IMR-90 (cell line): ENCODE data around the gene MTMR8. TPM values are rescaled to one million over a fixed set of nuclear protein-coding genes. Genes with fewer than 3 reads are reported as not detected.

Experiments
- ATAC-seq: fragments of 200-7000 bp; cut with Tn5 transposase; 2 replicates; pipeline ENCODE4 v1.9.1; 2020; ENCODE audit warnings: low read depth, mild to moderate bottlenecking, moderate library complexity
- BruUV-seq: library from RNA; stranded (reverse); fragments of 400-500 nt; replicated peaks from 2 replicates; lab custom pipeline; 2021; lab: Mats Ljungman, UMichigan
- CTCF ChIA-PET: fragments of 300-600 bp; formaldehyde crosslinking; extraction: SDS; loops from one replicate; lab custom pipeline; 2021; ENCODE audit warnings: antibody characterized with exemption; lab: Yijun Ruan, JAX
- POLR2A ChIA-PET: fragments of 300-600 bp; sonication (Branson Sonifier 250); formaldehyde crosslinking; loops from one replicate; lab custom pipeline; 2022; ENCODE audit warnings: antibody characterized with exemption; ENCODE audit not compliant: unreplicated experiment; lab: Charles Lee
- DNase-seq: peaks from one replicate; pipeline ENCODE4 v3.0.0; 2013
- H2AFZ ChIP-seq: replicated peaks from 2 replicates; pipeline ENCODE3; 2013; ENCODE audit warnings: low read length, mild to moderate bottlenecking; ENCODE audit not compliant: poor library complexity
- H2AK5ac ChIP-seq: 2 replicates; pipeline ENCODE4 v1.6.1; 2013; ENCODE audit warnings: low read depth, low read length, inconsistent platforms
- H2AK9ac ChIP-seq: replicated peaks from 2 replicates; pipeline ENCODE3; 2013; ENCODE audit warnings: mild to moderate bottlenecking, low read depth, low read length, moderate library complexity; ENCODE audit not compliant: poor library complexity
- H2BK120ac ChIP-seq: 2 replicates; pipeline ENCODE4 v1.6.1; 2013; ENCODE audit warnings: low read depth, low read length, inconsistent platforms
- H2BK15ac ChIP-seq: 3 replicates; pipeline ENCODE4 v1.6.1; 2013; ENCODE audit warnings: low read depth, low read length, inconsistent platforms
- H2BK20ac ChIP-seq: 2 replicates; pipeline ENCODE4 v1.6.1; 2013; ENCODE audit warnings: low read depth, mild to moderate bottlenecking, inconsistent platforms, low read length, moderate library complexity
- H2BK5ac ChIP-seq: 2 replicates; pipeline ENCODE4 v1.6.1; 2013; ENCODE audit warnings: mild to moderate bottlenecking, low read depth, low read length, inconsistent platforms; ENCODE audit not compliant: poor library complexity, severe bottlenecking
- H3K14ac ChIP-seq: replicated peaks from 2 replicates; pipeline ENCODE4 v1.6.1; 2013; ENCODE audit warnings: low read depth, low read length, inconsistent platforms
- H3K18ac ChIP-seq: 2 replicates; pipeline ENCODE4 v1.6.1; 2013; ENCODE audit warnings: low read depth, low read length, control low read depth
- H3K23ac ChIP-seq: 2 replicates; pipeline ENCODE4 v1.6.1; 2013; ENCODE audit warnings: low read depth, low read length, inconsistent platforms
- H3K27ac ChIP-seq: 2 replicates; pipeline ENCODE4 v1.5.1; 2013; ENCODE audit warnings: mild to moderate bottlenecking, control low read depth, low read length; ENCODE audit not compliant: insufficient read depth
- H3K27me3 ChIP-seq: 2 replicates; pipeline ENCODE4 v1.6.1; 2013; ENCODE audit warnings: low read length; ENCODE audit not compliant: control insufficient read depth, insufficient read depth
- H3K36me3 ChIP-seq: 2 replicates; pipeline ENCODE4 v1.6.1; 2013; ENCODE audit warnings: low read length, mixed read lengths; ENCODE audit not compliant: control insufficient read depth, insufficient read depth
- H3K4ac ChIP-seq: 2 replicates; pipeline ENCODE4 v1.6.1; 2013; ENCODE audit warnings: low read depth, low read length, inconsistent platforms
- H3K4me1 ChIP-seq: 2 replicates; pipeline ENCODE4 v1.6.1; 2013; ENCODE audit warnings: low read length, mixed read lengths; ENCODE audit not compliant: control insufficient read depth, insufficient read depth
- H3K4me2 ChIP-seq: 2 replicates; pipeline ENCODE4 v1.6.1; 2013; ENCODE audit warnings: low read depth, mild to moderate bottlenecking, control low read depth, low read length, moderate library complexity
- H3K4me3 ChIP-seq: 2 replicates; pipeline ENCODE4 v1.5.1; 2013; ENCODE audit warnings: low read depth, mild to moderate bottlenecking, control low read depth, low read length, moderate library complexity; ENCODE audit not compliant: insufficient read depth
- H3K56ac ChIP-seq: 2 replicates; pipeline ENCODE4 v1.6.1; 2013; ENCODE audit warnings: low read length, inconsistent platforms; ENCODE audit not compliant: insufficient read depth; ENCODE audit errors: extremely low read depth
- H3K79me1 ChIP-seq, 2 experiments: 2 replicates each; pipeline ENCODE4 v1.6.1; 2013; ENCODE audit warnings: low read length in 2 of 2, inconsistent platforms in 1 of 2, low read depth in 1 of 2
- H3K9ac ChIP-seq: 2 replicates; pipeline ENCODE4 v1.6.1; 2013; ENCODE audit warnings: low read depth, low read length, control low read depth
- H3K9me1 ChIP-seq: 2 replicates; pipeline ENCODE4 v1.6.1; 2013; ENCODE audit warnings: low read length, inconsistent platforms; ENCODE audit not compliant: insufficient read depth
- H3K9me3 ChIP-seq: 2 replicates; pipeline ENCODE4 v1.6.1; 2013; ENCODE audit warnings: low read length; ENCODE audit not compliant: control insufficient read depth, insufficient read depth
- H4K20me1 ChIP-seq: 2 replicates; pipeline ENCODE4 v1.6.1; 2013; ENCODE audit warnings: low read length, inconsistent platforms; ENCODE audit not compliant: insufficient read depth
- H4K5ac ChIP-seq: 2 replicates; pipeline ENCODE4 v1.6.1; 2013; ENCODE audit warnings: mild to moderate bottlenecking, low read depth, low read length, control low read depth
- H4K8ac ChIP-seq, 2 experiments: 2 replicates each; pipeline ENCODE4 v1.6.1; 2013; ENCODE audit warnings: low read depth in 2 of 2, low read length in 2 of 2, control low read depth in 1 of 2, inconsistent platforms in 1 of 2
- H4K91ac ChIP-seq: 2 replicates; pipeline ENCODE4 v1.6.1; 2013; ENCODE audit warnings: low read depth, low read length, inconsistent platforms; ENCODE audit not compliant: insufficient read depth
- RCOR1 ChIP-seq: IDR thresholded peaks from 2 replicates; pipeline ENCODE4 v1.6.1; 2012; ENCODE audit warnings: mild to moderate bottlenecking, low read length, improper control_type of control experiment; ENCODE audit not compliant: insufficient replicate concordance
- WGBS, 2 experiments: methylation state at CpG; one replicate each; pipeline versions ENCODE4 v1.1.5 to v1.1.7; 2013; ENCODE audit warnings: missing lambda C conversion rate in 2 of 2; ENCODE audit not compliant: insufficient read length in 1 of 2; ENCODE audit errors: extremely low coverage in 2 of 2; 5-methylcytosine and 5-hydroxymethylcytosine counted together
- dilution Hi-C: fragments of 300-500 bp; cut with HindIII; formaldehyde crosslinking; loops from one replicate; pipeline ENCODE4 v1.14.3; 2018; ENCODE audit warnings: low sequenced_read_pairs; ENCODE audit not compliant: unreplicated experiment
- in situ Hi-C: fragments of 300-500 bp; cut with MboI; formaldehyde crosslinking; loops from 3 replicates; pipeline ENCODE4 v1.14.3; 2019; ENCODE audit warnings: low sequenced_read_pairs, inconsistent platforms, mixed read lengths
- intact Hi-C: fragments of 100-400 bp; cut with micrococcal nuclease; formaldehyde crosslinking; loops from 2 replicates; pipeline ENCODE4 v1.10.0; 2022
- polyA plus RNA-seq, 3 experiments: library from polyadenylated mRNA; depleted of rRNA; stranded (reverse); fragments of >200 nt; gene quantifications; 2 replicates each; pipeline ENCODE4 v1.2.3, GENCODE V29; 2012; ENCODE audit warnings: low replicate concordance in 1 of 3
- total RNA-seq: library from RNA; depleted of rRNA; stranded (reverse); fragments of >200 nt; gene quantifications from 2 replicates; pipeline ENCODE4 v1.2.3, GENCODE V29; 2012

Gene MTMR8
- total and polyA plus RNA-seq, 2 of the 4 experiments (the other 2 are of a cell fraction) = not detected

DNA sequence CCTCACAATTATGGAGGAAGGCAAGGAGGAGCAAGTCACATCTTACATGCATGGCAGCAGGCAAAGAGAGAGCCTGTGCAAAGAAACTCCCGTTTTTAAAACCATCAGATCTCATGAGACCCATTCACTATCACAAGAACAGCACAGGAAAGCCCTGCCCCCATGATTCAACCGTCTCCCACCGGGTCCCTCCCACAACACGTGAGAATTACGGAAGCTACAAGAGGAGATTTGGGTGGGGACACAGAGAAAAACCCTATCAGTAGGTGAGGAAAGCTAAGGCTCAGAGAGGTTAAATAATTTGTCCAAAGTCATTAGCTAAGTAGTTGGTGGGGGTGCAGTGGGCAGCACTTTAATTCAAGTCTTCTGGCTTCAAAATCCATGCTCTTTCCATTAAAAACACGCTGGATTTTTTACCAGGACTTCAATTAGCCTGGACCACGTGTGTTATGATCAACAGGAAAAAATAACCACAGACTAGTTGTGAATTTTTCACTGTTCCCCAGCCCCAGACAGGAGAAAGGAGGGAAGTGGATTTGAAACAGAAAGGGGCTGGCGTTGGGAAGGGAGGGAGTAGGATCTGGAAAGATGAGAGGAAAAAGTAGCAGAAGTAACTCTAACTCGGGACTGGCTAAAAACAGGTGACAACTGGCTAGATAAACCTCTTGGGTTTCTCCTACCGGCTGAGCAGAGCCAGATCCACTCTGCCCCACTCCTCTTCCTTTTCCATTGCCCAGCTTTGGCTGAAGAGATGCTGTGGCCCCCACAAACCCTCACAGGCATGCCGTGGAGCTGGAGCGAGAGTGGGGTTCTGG lies 986 bp downstream of the MTMR8 start:
- dilution Hi-C loops = no loop called here
- Histone ChIP-seq H3K4ac (no peak overlapping the region), H2AFZ (no peak overlapping the region), H2AK9ac (no peak overlapping the region), H3K14ac (no peak overlapping the region), H3K4me2 (no peak overlapping the region), H3K27ac (no peak overlapping the region), H3K18ac (no peak overlapping the region), H3K9me1 (no peaks in the 10 kb centered on the region), H4K91ac (no peak overlapping the region), H2BK20ac (no peak overlapping the region), H3K23ac (no peak overlapping the region), H3K9ac (no peak overlapping the region), H2BK120ac (no peak overlapping the region), H2AK5ac (no peak overlapping the region), H3K9me3 (no peaks in the 10 kb centered on the region), H3K36me3 (no peaks in the 10 kb centered on the region), H2BK5ac (no peak overlapping the region), H2BK15ac (no peak overlapping the region), H3K79me1 (no peaks in the 10 kb centered on the region), H3K27me3 (no peaks in the 10 kb centered on the region), H3K56ac (no peak overlapping the region), H3K4me3 (no peak overlapping the region), H4K20me1 (no peaks in the 10 kb centered on the region), H4K5ac (no peak overlapping the region), H4K8ac (no peak overlapping the region), H3K4me1 (no peaks in the 10 kb centered on the region)
- BruUV-seq = no TSS peak
- no peak for TF ChIP-seq RCOR1
- ChIA-PET CTCF (no interaction called here), POLR2A (no interaction called here)
- intact Hi-C loops = no loop called here
- in situ Hi-C loops = no loop called here
- DNase-seq (no peak), ATAC-seq (no peak)
- no CpG with 5 or more reads among the region's 12 CpGs for whole genome bisulfite sequencing, 2 experiments
